Mucosa of rectum (tissue), 2 donors: ENCODE measurements around the gene DNAH14.

Experiments
- H3K27ac ChIP-seq, 2 donors: one replicate each; pipeline ENCODE4 v1.7.0; 2013; ENCODE audit warnings: inconsistent platforms in 2 of 2, low read depth in 2 of 2, low read length in 2 of 2
- H3K27me3 ChIP-seq, 2 donors: one replicate each; pipeline ENCODE4 v1.7.0; 2013; ENCODE audit warnings: low read length in 2 of 2; ENCODE audit not compliant: control insufficient read depth in 2 of 2, insufficient read depth in 2 of 2
- H3K36me3 ChIP-seq, 2 donors: one replicate each; pipeline ENCODE4 v1.7.0; 2013; ENCODE audit warnings: low read length in 2 of 2; ENCODE audit not compliant: control insufficient read depth in 2 of 2, insufficient read depth in 2 of 2
- H3K4me1 ChIP-seq, 2 donors: one replicate each; pipeline ENCODE4 v1.7.0; 2013; ENCODE audit warnings: low read length in 2 of 2, mild to moderate bottlenecking in 1 of 2; ENCODE audit not compliant: control insufficient read depth in 2 of 2, insufficient read depth in 2 of 2
- H3K4me3 ChIP-seq, 2 donors: one replicate each; pipeline ENCODE4 v1.7.0; 2013; ENCODE audit warnings: low read length in 2 of 2
- H3K9ac ChIP-seq, 2 donors: one replicate each; pipeline ENCODE4 v1.7.0; 2013; ENCODE audit warnings: low read length in 2 of 2, low read depth in 1 of 2, mild to moderate bottlenecking in 1 of 2
- H3K9me3 ChIP-seq, 2 donors: one replicate each; pipeline ENCODE4 v1.7.0; 2013; ENCODE audit warnings: low read length in 2 of 2; ENCODE audit not compliant: control insufficient read depth in 2 of 2
- donor health status: healthy.
- donor health status: Normal muscosa, but diverticular disease.

Gene DNAH14

DNA sequence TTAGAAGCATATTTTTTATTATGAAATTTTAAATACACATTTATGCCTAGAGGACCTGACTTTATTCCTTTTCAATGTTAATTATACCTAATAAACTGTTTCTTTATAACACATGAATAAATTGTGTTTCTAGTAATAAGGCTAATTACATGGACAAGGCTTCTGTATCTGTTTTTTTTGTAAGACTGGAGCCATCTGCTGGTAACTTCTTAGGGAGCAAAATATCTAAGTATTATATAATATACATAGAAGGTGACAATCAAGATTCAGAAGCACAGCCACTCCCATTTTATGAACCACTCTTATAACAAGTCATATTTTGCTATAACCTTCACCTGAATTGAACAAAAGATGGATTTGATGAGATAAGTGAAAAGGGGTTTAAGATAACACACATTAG is 414.1 kb downstream of the DNAH14 start:
- Histone ChIP-seq H3K4me1 (no peaks in the 10 kb centered on the region), H3K36me3 (no peaks in the 10 kb centered on the region), H3K27ac (no peak overlapping the region), H3K9me3 (no peaks in the 10 kb centered on the region), H3K4me3 (no peak overlapping the region), H3K27me3 (no peaks in the 10 kb centered on the region), H3K9ac (no peak overlapping the region)

DNA sequence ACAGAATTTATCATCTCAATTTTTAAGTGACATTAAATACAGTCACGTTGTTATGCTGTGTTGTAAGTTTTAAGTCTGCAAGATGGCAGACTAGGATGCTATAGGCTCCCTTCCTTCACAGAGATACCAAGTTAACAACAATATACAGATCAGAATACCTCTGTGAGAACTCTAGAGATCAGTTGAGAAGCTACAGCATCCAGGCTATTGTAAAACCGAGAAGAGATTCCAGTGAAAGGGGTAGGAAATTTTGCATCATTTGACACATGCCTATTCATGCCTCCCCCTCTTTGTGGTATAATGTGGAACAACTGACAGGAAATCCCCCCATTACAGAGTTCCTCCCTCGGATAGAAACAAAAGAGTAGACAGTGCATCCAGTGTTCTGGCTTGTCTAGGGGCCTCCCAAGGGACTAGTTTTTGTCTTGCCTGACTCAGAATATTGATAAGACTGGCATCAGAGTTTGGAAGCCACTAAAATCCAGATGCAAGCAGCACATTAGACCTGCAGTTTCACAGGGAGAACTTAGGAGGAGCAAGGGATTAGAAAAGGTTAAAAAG is 417.7 kb downstream of the DNAH14 start:
- Histone ChIP-seq H3K4me3 (no peak overlapping the region), H3K27ac (no peak overlapping the region), H3K9me3 (no peaks in the 10 kb centered on the region)

DNA sequence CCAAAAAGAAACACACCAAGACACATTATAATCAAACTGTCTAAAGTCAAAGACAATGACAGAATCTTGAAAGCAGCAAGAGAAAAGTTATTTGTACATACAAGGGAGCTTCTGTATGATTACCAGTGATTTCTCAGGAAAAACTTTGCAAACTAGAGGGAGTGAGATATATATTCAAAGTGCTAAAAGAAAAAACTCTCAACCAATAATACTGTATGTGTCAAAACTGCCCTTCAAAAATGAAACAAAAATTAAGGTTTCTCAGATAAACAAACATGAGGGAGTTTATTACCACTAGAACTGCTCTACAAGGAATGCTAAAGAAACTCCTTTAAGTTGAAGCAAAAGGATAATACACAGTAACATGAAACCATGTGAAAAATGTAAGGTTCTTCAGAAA is 418.9 kb downstream of the DNAH14 start:
- Histone ChIP-seq H3K9ac (no peak overlapping the region), H3K36me3 (no peaks in the 10 kb centered on the region), H3K27me3 (no peaks in the 10 kb centered on the region), H3K4me1 (no peaks in the 10 kb centered on the region), H3K27ac (no peak overlapping the region), H3K9me3 (no peaks in the 10 kb centered on the region), H3K4me3 (no peak overlapping the region)

More for the DNA sequence above, 417.7 kb downstream of the DNAH14 start:
- H3K9ac ChIP-seq, result no peak overlapping the region
- H3K27me3 ChIP-seq, result no peaks in the 10 kb centered on the region
- H3K4me1 ChIP-seq, result no peaks in the 10 kb centered on the region
- no peaks in the 10 kb centered on the region for H3K36me3 ChIP-seq

DNA sequence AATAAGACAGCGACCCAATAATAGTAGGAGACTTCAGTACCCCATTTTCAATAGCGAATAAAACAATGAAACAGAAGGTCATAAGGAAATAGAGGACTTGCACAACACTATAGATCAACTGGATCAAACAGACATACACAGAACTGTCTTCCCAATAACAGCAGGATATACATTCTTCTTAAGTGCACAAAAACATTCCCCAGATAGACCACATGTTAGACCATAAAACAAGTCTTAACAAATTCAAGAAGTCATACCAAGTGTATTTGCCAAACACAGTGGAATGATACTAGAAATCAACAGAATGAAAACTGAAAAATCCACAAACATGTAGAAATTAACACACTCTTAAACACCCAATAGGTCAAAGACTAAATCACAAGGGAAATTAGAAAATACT is 420.4 kb downstream of the DNAH14 start:
- Histone ChIP-seq H3K27me3 (no peaks in the 10 kb centered on the region), H3K4me3 (no peak overlapping the region), H3K36me3 (no peaks in the 10 kb centered on the region), H3K9ac (no peak overlapping the region), H3K4me1 (no peaks in the 10 kb centered on the region), H3K9me3 (no peaks in the 10 kb centered on the region), H3K27ac (no peak overlapping the region)

DNA sequence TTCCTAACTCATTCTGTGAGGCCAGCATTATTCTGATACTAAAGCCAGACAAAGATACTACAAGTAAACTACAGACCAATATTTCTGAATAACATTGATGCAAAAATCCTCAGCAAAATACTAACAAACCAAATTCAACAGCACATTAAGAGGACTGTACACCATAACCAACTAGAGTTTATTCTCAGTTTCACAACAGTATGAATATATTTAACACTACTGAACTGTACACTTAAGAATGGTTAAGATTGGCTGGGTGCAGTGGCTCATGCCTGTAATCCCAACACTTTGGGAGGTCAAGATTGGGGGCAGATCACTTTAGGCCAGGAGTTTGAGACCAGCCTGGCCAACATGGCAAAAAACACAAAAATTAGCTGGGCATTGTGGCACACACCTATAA is 421.4 kb downstream of the DNAH14 start:
- Histone ChIP-seq H3K27me3 (no peaks in the 10 kb centered on the region), H3K27ac (no peak overlapping the region), H3K4me3 (no peak overlapping the region), H3K4me1 (no peaks in the 10 kb centered on the region), H3K9ac (no peak overlapping the region), H3K36me3 (no peaks in the 10 kb centered on the region), H3K9me3 (no peaks in the 10 kb centered on the region)

DNA sequence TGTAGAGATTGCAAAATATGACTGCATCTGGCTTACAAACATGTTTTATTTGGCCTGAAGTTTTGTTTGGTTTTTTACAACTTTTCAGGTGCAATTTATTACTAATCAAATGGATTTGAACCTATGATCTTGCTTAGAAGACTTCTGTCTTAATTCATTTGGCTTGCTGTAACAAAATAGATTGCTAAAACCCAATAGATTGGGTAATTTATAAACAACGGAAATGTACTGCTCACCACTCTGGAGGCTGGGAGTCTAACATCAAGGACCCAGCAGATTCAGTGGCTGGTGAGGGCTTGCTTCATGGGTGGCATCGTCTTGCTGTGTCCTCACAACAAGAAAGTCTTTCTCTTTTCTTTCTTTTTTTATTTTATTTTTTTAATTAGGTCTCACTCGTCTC is 425.4 kb downstream of the DNAH14 start:
- Histone ChIP-seq H3K27ac (no peak overlapping the region), H3K4me3 (no peak overlapping the region), H3K9ac (no peak overlapping the region), H3K27me3 (no peaks in the 10 kb centered on the region), H3K4me1 (no peaks in the 10 kb centered on the region), H3K9me3 (no peaks in the 10 kb centered on the region), H3K36me3 (no peaks in the 10 kb centered on the region)

DNA sequence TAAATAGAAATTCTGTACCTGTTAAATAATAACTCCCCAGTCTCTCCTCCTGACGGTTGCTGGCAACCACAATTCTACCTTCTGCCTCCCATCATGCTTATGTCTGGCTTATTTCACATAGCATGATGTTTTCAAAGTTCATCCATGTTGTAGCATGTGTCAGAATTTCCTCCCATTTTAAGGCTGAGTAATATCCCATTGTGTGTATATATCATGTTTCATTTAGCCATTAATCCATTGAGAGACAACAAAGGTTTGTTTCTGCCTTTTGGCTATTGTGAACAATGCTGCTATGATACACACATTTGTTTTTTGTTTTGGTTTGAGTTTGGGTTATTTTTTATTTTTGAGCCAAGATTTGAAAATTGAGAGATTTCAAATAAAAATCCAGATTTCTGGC is 426.4 kb downstream of the DNAH14 start:
- Histone ChIP-seq H3K36me3 (no peaks in the 10 kb centered on the region), H3K27ac (no peak overlapping the region), H3K27me3 (no peaks in the 10 kb centered on the region), H3K9ac (no peak overlapping the region), H3K4me3 (no peak overlapping the region), H3K4me1 (no peaks in the 10 kb centered on the region), H3K9me3 (no peaks in the 10 kb centered on the region)

DNA sequence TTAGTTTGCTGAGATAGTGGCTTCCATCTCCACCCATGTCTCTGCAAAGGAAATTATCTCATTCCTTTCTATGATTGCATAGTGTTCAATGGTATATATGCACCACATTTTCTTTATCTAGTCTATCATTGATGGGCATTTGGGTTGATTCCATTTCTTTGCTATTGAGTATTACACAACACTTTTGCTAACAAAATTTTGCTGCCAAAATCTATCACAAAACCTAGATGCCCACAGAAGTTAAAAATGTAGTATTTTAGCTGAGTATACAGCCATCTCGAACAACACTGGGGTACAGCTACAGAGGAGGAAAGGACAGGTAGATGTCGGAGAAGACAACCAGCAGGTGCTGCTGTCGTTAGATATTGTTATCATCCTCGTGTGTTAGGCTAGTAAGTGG is 430.6 kb downstream of the DNAH14 start:
- H3K27ac ChIP-seq, result no peak overlapping the region
- no peak overlapping the region for H3K9ac ChIP-seq
- H3K4me3 ChIP-seq, result no peak overlapping the region
- no peaks in the 10 kb centered on the region for H3K4me1 ChIP-seq
- no peaks in the 10 kb centered on the region for H3K27me3 ChIP-seq
- H3K9me3 ChIP-seq, result no peaks in the 10 kb centered on the region
- no peaks in the 10 kb centered on the region for H3K36me3 ChIP-seq

DNA sequence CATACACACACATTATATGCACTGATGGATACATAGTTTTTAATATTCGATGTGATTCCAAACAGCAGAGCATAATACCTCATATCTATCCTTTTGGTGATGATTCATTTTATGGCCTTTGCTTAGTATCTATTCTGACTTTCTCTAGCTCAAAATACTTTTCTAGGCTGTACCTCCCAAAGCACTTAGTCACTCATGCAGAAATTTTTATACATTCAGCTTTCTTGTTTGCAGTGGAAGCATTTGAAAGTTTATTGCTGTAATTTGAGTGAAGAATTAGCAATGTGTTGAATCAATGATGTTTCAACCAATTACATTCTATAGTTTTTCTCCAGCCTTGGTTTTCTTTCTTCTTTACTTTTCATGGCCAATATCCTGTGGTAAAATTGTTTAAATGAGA is 431.7 kb downstream of the DNAH14 start:
- no peaks in the 10 kb centered on the region for H3K9me3 ChIP-seq
- H3K36me3 ChIP-seq, result no peaks in the 10 kb centered on the region
- H3K4me1 ChIP-seq, result no peaks in the 10 kb centered on the region
- H3K27ac ChIP-seq, result no peak overlapping the region
- no peak overlapping the region for H3K9ac ChIP-seq
- H3K4me3 ChIP-seq, result no peak overlapping the region
- H3K27me3 ChIP-seq, result no peaks in the 10 kb centered on the region

DNA sequence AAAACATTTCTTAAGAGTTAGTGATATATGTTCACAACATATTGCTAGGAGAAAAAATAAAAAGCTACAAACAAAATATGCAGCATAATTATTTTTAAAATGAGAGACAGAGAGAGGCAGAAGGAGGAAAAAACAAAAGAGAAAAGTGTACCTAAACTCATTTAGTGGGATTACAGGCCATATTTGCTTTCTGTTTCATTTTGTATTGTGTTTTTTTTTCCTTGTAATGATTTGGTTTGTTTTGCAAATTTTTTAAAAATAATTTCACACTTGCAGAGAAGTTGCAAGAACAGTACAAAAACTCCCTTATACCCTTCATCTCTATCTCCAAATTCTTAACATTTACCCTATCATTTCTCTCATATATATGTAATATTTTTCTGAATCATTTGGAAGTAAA is 433.3 kb downstream of the DNAH14 start:
- H3K9ac ChIP-seq, result no peak overlapping the region
- H3K36me3 ChIP-seq, result no peaks in the 10 kb centered on the region
- H3K4me1 ChIP-seq, result no peaks in the 10 kb centered on the region
- H3K9me3 ChIP-seq, result no peaks in the 10 kb centered on the region
- H3K4me3 ChIP-seq, result no peak overlapping the region
- H3K27me3 ChIP-seq, result no peaks in the 10 kb centered on the region
- no peak overlapping the region for H3K27ac ChIP-seq

DNA sequence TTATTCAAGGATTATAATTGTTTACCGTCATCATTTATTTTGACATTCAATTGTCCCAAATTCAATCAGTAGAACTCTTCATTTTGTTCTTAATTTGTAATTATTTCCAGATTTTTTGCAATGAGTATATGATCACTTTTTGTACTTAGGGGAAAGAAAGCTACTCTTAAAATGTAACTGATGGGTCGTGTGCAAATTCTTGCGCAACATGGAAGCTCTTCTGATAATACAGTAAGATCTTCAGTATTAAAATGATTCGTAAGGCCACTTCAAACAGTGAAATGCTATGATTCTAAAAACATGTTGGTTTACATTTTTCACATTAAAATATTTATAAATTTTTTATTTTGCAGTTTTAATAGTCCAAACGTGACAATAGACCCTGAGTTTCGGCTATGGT is 435.0 kb downstream of the DNAH14 start:
- H3K9me3 ChIP-seq, result no peaks in the 10 kb centered on the region
- H3K4me3 ChIP-seq, result no peak overlapping the region
- H3K36me3 ChIP-seq, result no peaks in the 10 kb centered on the region
- H3K27me3 ChIP-seq, result no peaks in the 10 kb centered on the region
- no peaks in the 10 kb centered on the region for H3K4me1 ChIP-seq
- H3K9ac ChIP-seq, result no peak overlapping the region
- no peak overlapping the region for H3K27ac ChIP-seq
